Superior temporal gyrus (tissue), 1 donor: ENCODE data around the gene IQSEC1.
"Not testable (repeated sequence)": the region's sequence is repeated elsewhere in the genome, so short reads cannot be mapped to it uniquely, and the experiment has no call there.

Experiments
- DNase-seq: peaks from one replicate; pipeline ENCODE4 v3.0.0-alpha.2; 2016; ENCODE audit errors: extremely low spot score

The IQSEC1 gene

DNA sequence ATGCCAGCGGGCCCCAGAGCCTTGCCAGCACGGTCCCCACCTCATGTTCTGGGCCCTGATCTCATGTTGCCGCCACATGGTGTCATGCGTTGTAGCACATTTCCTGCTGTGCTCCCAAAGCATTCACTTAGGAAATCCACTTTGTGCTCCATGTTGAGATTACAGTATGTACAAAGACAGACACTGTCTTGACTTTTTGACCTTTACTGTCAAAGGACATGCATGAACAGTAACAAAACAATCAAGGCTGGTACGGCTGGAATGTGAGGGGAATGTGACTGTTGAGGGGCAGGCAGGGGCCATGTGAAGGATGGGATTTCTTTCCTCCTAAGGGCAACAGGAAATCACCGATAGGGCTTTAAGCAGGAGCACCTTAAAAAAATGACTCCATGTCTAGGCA lies 178.6 kb downstream of the IQSEC1 start:
- no peak for DNase-seq

DNA sequence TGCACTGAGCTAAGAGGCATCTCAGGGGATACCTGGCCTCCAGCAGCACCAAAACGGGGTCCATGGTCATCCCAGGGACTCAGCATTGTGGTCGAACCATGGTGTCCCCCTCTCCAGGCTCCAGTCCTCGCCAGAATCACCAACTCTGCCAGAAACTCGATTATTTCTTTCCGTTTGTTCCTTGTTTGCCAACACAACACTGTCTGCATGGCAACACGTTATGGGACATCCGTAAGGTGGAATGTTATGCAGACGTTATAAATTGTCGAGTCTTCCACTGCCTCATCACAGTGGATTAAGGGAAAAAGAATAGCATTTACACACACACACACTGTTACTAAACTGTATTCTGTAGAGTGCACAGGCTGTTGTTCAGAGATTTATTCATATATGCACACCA lies 179.4 kb downstream of the IQSEC1 start:
- no peak for DNase-seq

DNA sequence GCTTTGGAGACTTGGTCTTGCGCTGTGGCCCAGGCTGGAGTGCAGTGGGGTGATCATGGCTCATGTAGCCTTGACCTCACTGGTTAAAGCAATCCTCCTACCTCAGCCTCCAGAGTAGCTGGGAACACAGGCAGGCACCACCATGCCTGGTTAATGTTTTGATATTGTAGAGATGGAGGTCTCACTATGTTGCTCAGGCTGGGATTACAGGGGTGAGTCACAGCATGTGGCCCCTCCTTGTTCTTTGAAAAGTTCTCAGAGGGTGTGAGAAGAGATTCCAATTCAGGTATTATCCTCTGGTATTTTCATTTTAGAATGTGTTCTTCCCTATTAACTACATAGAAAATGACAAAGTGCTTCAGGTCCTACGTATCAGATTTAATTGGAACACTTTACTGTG lies 180.0 kb downstream of the IQSEC1 start:
- no peak for DNase-seq

DNA sequence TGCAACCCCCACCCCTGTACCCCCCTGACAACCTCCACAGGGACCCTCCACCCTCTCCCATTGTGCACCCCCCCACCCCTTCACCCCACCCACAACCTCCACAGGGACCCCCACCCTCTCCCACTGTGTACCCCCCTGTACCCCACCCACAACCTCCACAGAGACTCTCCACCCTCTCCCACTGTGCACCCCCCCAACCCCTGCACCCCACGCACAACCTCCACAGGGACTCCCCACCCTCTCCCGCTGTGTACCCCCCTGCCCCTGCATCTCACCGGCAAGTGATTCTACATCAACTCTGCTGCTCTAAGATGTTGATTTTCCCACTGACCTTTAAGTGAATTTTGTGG lies 180.4 kb downstream of the IQSEC1 start:
- no peak for DNase-seq

DNA sequence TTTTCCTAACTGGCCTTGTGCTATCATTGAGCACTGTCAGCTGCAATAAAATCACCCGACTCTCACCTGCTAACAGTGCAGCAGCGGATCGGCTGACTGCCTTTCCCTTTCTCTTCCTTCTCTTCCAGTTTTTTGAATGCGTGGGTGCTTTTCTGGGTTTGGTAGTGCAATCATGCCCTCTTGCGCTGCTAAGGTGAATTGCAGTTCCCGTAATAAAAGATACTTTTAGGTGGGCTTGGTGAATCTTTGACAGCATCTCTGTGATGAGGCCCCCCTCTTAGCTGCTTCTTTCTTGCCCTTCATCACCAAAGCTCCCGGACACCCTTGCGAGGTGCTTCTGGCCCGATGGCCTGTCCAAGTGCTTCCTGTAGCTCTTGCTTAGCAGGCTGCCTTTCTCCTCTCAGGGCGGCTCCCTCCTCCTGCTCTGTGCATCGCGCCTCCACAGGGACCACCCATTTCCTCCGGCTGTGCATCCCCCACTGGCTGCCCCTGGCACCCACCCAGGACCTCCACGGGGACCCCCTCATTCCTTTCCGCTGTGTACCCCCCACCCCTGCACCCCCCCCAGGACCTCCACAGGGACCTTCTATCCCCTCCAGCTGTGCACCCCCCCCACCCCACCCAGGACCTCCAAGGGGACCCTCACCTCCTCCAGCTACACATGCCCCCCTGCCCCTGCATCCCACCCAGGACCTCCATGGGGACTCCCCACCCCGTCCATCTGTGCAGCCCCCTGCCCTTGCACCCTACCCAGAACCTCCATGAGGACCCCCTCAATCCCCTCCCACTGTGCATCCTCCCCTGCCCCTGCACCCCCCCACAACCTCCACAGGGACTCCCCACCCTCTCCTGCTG lies 181.0 kb downstream of the IQSEC1 start:
- peak; percentile 86 for DNase-seq

DNA sequence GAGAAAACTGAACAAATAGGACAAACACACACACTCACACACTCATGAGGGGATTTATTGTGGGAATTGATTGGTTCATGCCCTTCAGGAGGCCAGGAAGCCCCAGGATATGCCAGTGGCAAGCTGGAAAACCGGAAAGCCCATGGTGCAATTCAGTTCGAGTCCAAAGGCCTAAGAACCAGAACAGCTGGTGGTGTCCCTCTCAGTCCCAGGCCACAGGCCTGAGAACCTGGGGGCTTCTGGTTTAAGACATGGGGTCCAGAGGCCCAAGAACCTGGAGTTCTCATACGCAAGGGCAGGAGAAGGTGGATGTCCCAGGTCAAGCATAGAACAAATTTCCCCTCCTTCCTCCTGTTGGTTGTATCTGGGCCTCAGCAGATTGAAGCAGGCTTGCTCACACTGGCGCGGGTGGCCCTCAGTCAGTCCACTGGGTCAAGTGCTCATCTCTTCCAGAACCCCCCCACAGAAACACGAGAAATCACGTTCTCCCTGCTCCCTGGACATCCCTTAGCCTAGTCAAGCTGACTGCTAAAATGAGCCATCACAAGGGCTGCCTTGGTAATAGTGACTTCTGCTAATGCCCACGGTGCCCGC lies 181.7 kb downstream of the IQSEC1 start:
- no peak for DNase-seq

DNA sequence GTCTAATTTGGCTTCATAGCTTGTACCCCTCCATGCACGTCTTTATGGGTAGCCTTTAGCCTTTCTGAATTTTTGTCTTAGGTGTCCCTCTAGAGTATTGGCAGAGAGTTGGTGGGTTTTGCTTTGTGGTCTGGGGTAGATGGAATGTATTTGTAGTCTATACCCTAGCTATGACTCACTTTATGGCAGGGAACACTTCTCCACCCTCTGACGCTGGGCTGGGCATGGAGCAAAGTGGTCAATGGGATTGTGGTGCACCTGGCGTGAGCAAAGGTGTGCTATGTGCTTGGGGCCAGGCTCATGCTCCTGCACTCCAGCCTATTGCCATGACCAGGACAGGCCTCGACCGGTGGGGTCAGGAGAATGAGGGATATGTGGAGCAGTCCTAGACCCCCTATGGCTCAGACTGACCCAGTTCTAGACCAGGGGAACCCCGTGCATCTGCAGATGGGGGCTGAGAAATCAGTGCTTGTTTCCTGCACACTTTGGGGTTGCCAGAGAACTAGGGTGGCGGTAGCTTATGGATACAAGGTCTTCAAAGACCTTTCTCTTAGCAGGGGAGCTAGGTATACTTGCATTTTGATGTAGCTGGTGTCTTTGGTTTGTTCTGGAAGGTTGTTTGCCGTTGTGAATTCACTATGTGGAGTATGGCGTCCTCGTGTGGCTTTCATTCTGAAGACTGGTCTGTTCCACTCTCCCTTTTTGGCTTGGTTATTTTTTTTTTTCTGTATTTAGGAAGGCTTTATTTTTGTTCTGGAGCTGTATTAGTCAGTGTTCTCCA lies 182.4 kb downstream of the IQSEC1 start:
- peak; percentile 57 for DNase-seq

DNA sequence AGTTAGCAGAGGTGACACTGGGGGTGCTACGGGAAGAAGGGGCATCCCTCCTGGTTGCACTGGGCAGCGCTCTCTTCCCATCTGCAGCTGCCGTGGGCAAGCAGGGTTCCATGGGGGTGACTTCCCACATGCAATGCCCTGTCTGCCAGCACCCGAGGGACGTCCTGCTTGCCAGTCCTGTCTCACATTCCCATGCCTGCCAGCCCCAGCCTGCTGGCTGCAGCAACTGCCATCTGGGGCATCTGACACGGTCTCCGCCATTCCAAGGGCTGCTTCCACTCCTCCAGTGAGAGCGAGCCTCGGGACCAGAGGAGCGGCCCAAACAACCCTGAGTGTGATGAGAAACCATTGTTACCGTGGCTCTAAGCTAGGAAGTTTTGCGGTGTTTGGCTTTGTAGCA lies 186.5 kb downstream of the IQSEC1 start:
- DNase-seq: no peak

DNA sequence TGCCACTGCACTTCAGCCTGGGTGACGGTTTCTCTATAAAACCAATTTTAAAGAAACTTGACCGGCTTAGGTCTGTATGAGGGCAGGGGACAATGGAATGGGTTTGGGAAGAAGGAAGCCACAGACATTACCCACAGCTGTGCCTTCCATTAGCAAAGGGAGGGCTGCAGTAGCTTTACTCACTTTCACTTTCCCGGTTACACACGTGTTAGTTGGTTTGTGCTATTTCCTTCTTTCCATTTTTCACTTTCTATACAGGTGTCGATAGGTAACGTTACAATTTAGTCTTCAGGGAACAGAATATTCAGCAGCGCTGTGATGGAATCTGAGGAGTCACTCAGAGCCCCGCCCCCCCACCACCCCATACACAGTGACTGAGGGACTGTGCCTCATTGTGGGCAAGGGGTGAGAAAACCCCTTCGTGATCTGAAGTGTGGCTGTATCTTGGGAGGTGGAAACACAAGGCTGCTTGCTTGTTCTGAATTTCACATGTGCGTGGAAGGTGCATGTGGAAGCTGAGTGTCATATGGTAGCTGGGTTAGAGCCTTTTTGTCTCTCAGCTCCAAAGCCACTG lies 187.0 kb downstream of the IQSEC1 start:
- no peak for DNase-seq

DNA sequence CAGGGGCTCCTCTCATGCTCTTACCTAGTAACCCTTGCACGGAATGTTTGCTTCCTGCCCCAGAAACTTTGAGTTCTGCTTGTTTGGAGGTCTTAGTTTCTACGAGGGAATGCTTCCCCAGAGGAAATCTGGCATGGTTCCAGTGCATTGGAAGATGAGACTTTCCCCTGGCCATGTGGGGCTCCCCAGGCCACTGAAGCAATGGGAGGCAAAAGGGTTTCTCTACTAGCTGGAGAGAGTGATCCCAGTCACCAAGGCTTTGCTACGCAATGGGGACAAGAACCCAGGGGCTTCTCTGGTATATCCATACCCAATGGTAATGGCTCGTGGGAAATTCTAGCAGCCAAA lies 187.7 kb downstream of the IQSEC1 start:
- DNase-seq: no peak

DNA sequence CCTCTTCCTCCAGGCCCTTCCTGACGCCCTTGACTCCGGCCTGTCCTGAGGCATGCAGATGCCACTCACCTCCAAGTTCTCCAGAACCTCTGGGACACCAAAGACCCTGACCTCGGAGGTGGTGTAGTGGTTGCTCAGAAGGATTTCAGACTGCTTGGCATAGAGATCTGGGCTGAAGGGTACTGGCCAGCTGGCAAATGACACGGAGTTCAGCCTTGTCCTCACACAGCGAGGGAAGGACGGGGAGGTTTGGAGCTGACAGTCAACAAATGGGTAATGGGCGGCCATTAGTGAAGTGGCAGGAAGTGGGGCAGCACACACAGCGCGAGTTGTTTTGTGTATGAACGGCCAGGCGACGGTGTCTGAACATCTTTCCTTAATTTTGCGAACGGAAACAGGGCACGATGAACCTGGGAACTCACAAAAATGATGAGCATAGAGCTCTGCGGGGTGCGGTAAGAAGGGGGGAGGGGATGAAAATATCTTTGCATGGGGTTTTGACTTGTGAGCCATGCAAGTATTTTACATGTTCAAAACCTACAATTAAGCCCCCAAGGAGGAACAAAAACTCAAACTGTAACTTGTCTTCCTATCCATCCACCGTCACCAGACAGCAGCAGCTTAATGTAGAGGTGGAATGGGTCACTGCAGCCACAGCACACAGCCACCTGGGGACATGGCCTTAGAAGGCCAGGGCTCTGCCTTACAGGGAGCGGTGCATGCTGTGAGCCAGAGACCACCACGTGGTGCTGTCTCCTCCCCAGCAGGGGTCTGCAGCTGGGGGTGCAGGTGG lies 188.2 kb downstream of the IQSEC1 start:
- no peak for DNase-seq

DNA sequence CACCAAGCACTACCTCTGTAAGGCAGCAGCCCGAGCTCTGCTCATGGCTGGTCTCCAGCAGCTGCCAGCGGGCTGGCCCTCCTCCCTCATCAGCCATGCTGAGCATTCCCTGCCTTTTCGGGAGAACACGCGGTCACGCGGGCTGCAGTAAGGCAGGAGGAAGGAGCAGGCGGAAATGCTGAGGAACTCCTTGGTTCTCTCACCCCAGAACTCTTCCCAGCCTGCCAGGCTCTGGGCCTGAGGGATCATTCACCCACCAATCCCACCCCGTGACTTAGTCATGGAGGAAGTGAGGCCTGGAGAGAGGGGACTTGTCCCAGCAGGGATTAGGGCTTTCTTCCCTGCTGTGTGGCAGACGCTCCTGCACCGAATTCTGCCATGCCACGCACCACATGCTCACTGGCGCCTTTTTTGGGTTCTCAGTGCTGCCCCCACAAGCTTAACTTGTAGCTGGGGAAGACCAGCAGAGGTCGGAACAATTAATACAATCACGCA lies 189.0 kb downstream of the IQSEC1 start:
- DNase-seq: peak; percentile 74

DNA sequence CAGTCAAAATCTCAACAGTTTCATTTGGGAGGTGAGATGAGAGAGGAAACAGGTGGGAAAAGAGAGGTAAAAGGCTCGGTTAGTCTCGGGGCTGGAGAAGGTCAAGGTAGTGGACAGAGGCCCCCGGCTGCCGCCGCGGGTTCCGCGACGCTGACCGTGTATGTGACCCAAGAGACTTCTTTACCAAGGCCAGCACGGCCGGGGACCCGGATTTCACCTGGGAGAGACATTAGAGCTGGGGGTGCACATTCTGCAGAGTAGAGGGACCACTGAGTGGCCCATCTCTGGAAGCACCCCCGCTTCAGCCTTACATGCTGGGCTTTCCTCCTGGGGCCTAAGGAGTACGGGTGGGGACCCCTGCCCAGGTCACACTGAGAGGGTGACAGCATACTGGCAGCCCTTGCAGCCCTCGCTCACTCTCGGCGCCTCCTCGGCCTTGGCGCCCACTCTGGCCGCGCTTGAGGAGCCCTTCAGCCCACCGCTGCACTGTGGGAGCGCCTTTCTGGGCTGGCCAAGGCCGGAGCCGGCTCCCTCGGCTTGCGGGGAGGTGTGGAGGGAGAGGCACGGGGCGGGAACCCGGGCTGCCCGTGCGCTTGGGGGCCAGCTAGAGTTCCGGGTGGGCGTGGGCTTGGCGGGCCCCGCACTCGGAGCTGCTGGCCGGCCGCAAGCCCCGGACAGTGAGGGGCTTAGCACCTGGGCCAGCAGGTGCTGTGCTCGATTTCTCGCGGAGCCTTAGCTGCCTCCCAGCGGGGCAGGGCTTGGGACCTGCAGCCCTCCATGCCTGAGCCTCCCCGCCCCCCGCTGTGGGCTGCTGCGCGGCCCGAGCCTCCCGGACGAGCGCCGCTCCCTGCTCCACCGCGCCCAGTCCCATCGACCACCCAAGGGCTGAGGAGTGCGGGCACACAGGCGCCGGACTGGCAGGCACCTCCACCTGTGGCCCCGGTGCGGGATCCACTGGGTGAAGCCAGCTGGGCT lies 190.6 kb downstream of the IQSEC1 start:
- no peak for DNase-seq

DNA sequence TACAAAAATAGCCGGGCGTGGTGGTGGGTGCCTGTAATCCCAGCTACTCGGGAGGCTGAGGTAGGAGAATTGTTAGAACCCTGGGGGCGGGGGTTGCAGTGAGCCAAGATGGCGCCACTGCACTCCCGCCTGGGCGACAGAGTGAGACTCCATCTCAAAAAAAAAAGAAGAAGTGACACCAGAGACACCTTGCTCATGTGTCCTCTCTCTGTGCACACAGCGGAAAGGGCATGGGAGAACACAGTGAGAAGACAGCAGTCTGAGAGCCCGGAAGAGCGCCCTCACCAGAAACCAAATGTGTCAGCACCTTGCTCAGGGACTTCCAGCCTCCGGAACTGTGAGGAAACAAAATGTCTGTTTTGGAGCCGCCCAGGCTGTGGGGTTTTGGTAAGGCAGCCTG lies 191.4 kb downstream of the IQSEC1 start:
- DNase-seq: not testable (repeated sequence)

DNA sequence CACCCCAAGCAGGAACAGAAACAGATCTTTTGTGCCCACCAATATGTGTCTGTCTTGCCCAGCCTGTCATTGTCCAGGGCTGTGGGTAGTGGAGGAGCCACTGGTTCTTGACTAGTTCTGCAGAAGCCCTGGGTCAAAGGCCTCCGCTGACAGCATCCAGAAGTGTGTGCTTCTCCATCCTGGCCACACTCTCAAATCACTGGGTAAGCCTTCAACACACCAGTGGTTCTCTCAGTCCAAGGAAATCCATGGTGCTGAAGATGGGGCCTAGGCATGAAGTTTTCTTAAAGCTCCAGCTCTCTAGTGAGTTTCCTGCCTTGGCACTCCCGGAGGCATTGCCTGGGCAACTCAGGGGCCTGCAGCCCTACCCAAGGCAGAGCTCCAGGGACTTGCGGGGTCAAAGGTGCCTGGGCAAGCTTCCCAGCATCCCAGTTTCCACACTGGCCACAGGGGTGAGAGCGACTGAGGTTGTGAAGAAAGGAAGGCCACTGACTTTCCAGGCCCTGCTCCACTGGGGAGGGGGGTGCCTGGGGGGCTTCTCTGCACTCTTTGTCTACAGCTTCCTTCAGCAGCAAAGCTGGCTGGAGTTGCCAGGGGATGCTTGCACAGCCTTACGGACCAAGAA lies 193.9 kb downstream of the IQSEC1 start:
- no peak for DNase-seq

DNA sequence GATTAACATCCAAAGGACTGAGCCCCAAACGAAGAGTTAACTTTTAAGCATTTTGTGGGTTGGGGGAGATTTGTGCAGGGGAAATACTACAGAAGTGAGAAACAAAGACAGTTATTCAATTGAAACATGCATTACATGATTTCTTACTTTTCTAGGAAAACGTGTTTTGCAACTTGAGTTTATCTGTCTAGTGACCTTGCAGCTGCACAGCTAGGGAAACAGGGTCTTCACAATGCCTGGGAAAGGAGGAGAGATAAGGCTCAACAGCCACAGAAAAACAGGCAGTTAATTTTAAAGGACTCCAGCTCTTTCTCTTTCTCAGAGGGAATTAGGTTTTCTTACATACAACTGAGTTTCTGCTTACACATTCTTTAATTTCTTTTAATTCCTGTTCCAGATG lies 194.5 kb downstream of the IQSEC1 start:
- DNase-seq: not testable (repeated sequence)

DNA sequence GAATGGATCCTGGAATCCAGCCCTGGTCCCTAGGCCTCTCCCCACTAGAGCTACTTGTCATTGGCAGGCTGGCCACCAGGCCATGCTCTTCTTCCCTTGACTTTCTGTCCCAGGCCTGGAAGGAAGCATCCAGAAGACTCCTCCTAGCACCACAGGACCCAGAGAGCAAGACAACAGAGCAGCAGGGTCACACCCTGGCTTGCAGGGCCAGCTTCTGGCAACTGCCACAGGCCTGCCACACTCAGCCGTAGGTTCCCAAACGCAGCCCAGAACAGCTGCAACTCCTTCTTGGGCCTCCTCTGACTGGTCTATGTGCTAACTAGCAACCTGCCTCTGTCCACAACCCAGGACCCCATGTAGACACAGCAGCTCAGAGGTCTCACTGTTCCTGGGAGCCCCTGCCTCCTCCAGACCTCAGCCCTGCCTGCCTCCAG lies 195.1 kb downstream of the IQSEC1 start:
- DNase-seq: no peak

DNA sequence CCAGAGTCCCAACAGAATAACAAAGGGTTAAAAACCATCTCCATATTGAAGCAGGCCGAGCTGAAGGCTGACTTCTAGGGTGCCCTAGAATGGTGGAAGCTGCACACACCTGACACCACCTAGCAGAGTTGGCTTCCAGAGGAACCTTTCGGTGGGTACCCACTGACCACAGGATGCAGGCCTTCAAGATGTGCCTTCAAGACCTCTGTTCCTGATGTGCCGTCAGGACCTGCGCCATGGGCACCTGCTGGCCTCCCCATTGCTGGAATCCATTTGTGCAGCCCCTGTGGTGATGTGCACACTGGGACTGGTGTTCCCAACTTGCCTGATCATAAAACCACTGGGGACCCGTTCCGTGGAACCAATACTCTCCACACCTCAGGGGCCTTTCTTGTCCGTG lies 196.2 kb downstream of the IQSEC1 start:
- DNase-seq: no peak

DNA sequence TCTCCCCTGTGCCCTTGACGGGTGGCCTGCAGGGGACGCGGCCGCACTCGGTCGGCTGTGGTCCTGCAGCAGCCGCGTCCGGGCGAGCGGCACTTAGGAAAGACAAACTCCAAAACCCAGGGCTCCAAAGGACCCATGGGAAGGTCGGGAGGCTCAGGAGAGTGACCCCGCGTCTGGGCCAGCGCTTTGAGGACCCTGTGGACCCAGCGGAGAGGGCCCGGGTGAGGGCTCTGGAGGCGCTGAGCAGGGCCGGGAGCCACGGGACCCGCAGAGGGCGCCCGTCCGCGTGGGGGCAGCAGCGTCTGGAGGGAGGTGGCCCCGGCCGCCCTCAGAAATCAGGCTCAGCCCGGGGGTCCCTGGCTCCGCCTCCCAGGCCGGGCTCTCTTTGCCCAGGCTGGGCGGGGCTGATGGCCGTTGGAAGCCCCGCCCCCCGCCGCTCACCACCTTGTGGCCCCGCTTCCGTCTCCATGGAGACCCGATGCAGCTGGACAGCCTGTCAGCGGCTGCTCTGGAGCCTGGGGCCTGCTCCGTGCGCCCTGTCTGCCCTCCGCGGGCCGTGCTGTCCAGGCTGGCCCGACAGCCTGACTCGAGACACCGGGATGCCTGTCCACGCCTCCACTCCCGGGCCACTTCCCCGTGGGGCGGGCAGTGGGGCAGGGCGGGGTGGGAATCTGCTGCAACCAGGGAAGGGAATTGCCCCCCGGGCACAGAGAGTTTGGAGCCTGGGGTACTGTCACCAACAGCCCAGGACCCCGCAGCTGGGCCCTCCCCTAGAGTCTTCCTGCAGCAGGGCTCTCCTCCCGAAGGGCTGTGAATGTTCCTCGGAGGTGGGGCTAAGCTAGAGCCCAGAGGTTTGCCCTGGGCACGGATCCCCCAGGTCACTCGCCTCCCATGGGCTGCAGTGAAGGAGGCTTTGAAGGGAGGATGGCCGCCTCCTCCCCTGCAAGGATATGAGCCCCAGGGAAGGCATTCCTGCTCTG lies 197.1 kb downstream of the IQSEC1 start:
- no peak for DNase-seq
